Neural progenitor cell (in vitro differentiated cells): ENCODE results near the gene SPTBN2.

ENCODE experiments used
- CTCF ChIP-seq: fragments of 200-600 bp; sonication (generic); IDR thresholded peaks from 2 replicates; pipeline ENCODE4 v1.5.1; 2017; ENCODE audit warnings: antibody characterized with exemption, mild to moderate bottlenecking
- EZH2 ChIP-seq: fragments of 200-600 bp; sonication (generic); IDR thresholded peaks from 2 replicates; pipeline ENCODE4 v1.6.1; 2017; ENCODE audit warnings: antibody characterized with exemption, mild to moderate bottlenecking, moderate library complexity
- EZH2phosphoT487 ChIP-seq: fragments of 200-600 bp; sonication (generic); IDR thresholded peaks from 2 replicates; pipeline ENCODE4 v1.6.1; 2017; ENCODE audit warnings: antibody characterized with exemption

DNA sequence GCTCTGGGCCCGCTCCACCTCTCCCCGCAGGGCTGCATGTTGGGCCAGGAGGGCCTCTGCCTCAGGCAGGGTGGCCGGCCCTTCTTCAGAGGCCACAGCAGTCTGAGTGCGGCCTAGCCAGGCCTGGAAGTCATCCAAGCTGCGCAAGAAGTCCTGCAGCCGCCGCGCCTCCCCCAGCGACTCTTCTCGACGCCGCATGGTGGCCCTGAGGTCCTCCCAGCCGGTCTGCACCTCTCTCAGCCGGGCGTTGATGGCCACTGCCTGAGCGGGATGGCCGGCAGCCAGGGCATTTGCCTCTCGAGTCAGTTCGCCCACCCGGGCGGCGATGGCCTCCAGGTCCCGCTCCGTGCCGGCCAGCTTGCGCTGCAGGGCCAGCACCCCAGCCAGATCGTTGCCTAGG is 28.3 kb downstream of the SPTBN2 start:
- no peak for TF ChIP-seq CTCF
- TF ChIP-seq EZH2, result no peak
- TF ChIP-seq EZH2phosphoT487, result no peak
